GM18867 (cell line): ENCODE results near the gene HIVEP3.
A peak's percentile ranks its signal among the peaks of the same experiment; 100 is the strongest.

Experiments
- ATAC-seq: cut with Tn5 transposase; IDR thresholded peaks from one replicate; pipeline ENCODE4 v1.9.1; 2021; ENCODE audit warnings: mild to moderate bottlenecking, moderate library complexity; ENCODE audit not compliant: unreplicated experiment

Gene HIVEP3

DNA sequence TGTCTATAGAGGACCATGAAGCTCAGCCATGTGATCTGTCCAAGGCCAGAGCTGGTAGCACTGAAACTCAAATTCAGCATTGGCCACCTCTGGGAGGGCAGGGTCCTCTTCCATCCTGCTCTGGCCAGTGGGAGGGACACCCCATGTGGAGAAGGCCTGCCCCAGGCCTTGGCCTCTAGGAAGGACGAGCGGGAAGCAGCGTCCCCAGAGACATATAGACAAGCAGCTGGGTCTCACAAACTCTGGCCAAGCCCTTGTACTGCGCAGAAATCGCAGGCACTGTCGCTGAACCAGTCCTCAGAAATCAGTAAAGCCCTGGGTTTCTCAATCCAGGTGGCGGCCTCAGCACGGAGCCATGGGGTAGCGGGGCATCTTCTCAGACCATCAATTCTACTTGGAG, 180.7 kb downstream of the HIVEP3 start:
- no peak for ATAC-seq

GRCh38 chr1:41735631-41736260, 183.0 kb downstream of the HIVEP3 start:
- no peak for ATAC-seq

DNA sequence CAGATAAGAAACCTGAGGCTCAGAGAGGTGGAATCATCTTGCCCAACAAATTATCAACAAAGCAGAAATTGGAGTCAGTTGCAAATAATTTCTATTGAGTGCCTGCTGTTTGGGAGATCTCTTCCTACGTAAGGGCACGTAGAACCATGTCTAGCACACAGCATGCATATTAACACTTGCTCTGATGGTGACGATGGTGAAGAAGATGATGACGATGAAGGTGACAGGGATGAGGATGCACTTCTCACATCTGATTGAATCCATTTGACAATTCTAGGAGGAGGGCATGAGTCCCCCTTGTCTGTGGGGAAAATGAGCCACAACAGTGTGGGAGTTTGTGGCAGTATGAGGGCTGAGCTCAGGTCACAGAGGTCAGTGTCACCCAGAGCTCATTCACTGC, 183.6 kb downstream of the HIVEP3 start:
- no peak for ATAC-seq

GRCh38 chr1:41734201-41734970, 184.3 kb downstream of the HIVEP3 start:
- ATAC-seq = no peak

DNA sequence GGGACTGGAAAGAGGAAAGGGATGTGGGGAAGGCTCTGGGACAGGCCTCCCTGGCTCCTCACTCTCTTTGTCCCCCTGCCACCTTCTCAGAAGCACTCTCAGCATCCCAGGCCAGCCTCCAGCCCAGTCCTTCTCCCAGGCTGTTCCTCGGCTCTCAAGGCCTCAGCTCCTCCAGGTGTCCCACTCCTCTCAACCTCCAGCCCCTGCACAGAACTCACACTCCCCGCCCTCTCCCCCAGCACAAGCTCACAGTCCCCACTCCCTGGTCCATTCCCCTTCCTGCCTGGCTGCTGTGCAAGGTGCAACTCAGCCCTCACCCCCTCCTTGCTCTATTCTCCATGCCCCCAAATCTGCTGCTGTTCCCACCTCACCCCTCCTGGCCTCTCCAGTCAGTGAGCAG, 185.0 kb downstream of the HIVEP3 start:
- no peak for ATAC-seq

DNA sequence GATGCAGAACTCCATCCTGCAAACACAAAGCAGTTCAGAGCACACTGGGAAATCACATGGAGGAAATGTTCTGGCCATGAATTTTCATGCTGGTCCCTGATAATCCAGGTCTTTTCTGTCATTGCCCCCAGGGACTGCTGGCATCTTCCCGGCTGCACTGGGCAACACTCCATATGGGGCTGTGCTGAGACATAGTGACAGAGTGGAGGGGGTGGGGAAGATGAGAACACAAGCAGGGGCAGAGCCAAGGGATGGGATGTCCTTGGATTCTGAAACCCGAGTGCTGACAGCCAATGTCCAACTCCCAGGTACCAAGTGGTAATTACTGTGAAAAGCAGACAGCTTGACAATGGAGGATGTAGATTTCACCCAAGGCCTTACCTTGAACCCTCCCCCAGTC, 185.7 kb downstream of the HIVEP3 start:
- ATAC-seq = no peak

DNA sequence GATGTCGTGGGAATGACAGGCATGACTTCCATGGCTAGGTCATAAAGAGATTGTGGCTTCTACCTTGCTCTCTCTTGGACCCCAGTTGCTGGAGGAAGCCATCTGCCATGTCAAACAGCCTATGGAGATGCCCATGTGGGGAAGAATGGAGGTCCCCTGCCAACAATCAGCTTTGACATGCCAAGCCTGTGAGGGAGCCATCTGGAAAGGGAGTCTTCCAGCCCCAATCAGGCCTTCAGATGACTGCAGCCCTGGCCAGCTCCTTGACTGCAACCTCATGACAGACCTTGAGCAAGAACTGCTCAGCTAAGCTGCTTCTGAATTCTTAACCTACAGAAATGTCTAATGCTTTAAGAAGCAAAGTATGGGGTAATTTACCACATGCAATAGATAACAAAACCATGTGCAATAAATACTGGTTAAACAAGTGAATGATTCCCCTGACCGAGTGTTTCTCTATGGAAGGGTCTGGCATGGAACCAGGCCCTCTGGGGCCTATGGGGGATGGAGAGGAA, 187.1 kb downstream of the HIVEP3 start:
- no peak for ATAC-seq

GRCh38 chr1:41730806-41731205, 187.9 kb downstream of the HIVEP3 start:
- no peak for ATAC-seq

DNA sequence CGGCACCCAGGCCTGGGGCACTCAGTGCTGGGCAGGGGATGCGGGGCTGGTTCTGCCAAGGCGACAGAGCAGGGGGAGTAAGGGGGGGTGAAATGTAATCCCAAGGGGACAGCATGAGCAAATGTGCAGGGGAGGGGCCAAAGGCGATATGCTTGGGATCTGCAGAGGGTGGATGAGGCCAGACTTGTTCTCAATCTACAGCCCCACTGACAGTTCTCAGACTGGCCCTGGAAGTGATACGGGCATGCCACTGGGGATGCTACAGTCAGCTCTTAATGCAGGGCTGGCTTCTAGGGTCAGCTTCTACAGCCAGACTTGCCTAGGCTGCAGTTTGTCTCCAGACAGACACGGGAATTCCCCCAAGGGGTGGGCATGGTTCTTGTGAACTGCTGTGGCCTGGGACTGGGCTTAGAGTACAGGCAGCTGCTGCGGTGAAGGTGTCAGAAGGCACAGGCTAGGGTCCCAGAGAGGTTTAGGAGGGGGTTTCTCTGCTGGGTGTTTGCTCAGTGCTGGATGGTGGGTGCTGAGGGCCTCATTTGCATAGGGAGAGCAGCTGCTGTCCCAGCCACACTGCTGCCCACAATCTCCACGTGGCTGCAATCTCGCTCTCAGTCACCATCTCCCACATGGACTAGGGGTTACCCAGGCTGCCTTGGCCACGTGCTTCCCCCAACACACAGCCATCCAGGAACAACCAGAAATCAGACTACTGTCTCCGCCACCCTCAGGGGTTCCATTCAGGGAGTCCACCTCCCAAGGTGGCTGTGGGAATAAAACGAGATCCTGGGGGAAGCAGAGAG, 190.1 kb downstream of the HIVEP3 start:
- peak; percentile 78 for ATAC-seq

- no peak for ATAC-seq
These were observed 191.0 kb downstream of the HIVEP3 start for GRCh38 chr1:41727749-41728115.

DNA sequence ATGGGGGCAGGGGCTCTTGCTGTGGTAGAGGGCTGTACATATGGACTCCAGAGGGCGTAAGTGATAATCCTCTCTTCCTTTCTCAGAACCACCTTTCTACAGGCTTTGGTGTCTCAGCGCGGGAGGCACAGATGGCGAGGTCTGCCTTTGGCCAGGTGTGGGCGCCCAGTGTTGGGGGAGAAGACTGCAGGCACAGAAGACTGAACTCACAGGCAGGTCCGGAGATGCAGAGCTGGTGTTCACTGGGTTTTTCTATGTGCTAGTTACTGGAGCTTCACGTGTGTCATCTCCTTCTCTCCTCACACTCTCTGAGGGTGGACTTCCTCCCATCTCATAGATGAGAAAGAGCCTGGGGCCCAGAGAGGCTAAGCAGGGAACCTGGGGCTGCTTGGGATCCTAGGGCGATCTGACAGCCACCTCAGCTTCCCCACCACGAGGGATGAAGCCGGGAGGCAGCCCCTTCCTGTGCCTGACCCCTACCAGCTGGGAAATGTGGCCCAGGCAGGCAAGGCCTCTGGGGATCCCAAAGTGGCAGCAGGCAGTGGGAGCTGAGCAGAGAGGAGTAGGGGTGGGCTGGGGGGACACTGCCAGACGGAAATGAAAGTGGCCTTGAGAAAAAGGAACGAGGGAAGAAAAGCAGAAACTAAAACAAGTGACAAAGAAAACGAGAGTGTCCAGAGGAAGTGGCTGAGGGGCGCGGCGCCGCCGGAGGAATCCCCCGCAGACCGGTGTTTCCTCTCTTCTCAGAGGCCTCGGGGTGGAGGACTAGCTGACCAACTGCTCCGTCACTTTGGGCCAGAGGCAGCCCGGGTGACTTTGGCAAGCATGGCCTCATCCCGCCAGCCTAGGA, 191.6 kb downstream of the HIVEP3 start:
- peak; percentile 37 for ATAC-seq

DNA sequence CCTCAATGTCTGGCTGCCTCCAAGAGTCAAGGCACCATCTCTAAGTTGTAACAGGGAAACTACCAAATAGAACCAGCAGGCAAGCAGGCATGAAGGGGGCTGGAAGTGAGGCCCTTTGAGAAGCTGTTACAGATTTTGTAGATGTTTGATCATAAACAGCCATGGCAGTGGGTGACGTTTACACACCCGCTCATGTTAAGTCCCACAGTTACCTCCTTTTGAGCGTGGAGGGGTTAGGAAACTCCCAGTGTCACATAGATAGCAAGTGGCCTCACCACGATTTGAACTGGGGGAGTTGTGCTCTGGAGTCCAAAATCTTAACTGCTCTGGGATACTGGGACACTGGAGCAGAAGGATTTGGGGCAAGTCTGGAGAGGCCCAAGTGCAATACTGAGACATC, 192.4 kb downstream of the HIVEP3 start:
- no peak for ATAC-seq

DNA sequence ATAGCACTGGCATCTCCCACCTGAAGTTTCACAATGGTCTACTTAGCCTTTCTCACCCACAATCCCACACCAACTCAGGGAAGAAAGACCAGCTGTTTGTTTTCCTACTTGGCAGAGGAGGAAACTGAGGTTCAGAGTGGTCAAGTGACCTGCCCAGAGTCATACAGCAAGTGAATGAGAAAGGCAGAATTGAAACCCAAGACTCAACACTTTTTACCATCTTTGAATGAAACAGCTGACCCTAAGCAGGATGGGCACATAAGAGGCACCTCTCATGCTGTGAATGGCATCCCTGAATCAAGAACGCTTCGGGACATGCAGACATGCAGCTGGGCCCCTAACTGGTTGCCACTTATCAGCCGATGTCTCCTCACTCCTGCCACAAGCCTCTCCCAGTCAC, 193.8 kb downstream of the HIVEP3 start:
- ATAC-seq = no peak

DNA sequence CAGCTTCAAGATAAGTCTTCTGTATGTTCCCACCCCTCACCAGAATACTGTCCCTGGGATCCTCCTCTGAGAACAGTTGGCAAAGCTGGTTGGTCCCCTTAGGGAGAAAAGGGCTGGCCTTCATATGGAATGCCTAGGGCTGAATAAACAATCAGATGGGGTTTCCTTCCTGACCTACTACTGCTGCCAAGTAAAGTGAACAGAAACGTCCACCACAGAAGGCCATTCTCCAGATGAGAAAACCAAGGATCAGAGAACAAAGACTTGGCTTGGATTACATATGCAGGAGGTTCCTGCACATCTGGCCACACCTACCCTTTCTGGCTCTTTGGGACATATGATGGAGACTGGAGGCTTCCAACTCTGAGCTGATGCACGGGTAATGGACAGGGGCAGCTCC, 194.5 kb downstream of the HIVEP3 start:
- no peak for ATAC-seq

GRCh38 chr1:41723786-41724185, 194.9 kb downstream of the HIVEP3 start:
- no peak for ATAC-seq

DNA sequence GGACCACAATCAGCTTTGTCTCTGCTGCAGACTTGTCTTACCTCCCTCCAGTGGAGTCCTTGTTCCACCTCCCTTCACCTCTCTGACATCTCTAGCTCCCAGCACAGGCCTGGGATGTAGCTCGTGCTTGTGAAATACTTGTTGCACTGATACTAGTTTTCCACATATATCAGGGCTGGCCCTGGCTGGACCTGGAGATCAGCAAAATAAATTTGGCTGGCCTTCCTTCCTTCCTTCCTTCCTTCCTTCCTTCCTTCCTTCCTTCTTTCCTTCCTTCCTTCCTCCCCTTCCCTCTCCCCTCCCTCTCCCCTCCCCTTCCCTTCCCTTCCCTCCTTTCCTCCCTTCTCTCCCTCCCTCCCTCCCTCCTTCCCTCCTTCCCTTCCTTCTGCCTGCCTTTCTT, 196.5 kb downstream of the HIVEP3 start:
- no peak for ATAC-seq

DNA sequence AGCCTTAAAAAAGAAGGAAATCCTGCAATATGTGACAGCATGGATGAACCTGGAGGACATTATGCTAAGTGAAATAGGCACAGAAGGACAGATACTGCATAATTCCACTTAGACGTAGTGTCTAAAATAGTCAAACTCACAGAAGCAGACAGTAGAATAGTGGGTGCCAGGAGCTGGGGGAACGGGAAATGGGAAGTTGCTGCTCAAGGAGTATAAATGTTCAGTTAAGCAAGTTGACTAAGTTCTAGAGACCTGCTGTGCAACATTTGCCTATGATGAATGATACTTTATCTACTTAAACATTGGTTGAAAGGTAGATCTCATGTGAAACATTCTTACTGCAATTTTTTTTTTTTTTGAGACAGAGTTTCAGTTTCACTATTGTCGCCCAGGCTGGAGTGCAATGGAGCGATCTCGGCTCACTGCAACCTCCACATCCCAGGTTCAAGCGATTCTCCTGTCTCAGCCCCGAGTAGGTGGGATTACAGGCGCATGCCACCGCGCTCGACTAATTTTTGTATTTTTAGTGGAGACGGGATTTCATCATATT, 197.8 kb downstream of the HIVEP3 start:
- ATAC-seq = peak; percentile 46

DNA sequence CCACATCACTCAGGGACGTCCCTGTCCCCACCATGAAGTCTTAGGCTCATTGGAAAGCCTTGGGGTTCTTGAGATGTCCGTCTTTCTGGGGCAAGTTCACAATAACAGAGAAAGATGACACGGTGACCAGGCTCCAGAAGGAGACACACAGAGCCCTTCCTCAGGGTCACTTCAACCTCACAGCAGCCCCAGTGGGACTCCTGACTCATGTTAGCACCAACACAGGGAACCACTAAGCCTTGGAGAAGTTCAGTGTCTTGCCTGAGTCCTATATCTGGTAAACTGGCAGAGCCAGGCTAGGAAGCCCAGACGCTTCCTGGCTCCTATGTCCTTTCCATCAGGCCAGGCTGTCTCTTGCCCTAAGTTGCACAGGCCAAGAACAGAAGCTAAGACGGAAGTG, 199.1 kb downstream of the HIVEP3 start:
- no peak for ATAC-seq

DNA sequence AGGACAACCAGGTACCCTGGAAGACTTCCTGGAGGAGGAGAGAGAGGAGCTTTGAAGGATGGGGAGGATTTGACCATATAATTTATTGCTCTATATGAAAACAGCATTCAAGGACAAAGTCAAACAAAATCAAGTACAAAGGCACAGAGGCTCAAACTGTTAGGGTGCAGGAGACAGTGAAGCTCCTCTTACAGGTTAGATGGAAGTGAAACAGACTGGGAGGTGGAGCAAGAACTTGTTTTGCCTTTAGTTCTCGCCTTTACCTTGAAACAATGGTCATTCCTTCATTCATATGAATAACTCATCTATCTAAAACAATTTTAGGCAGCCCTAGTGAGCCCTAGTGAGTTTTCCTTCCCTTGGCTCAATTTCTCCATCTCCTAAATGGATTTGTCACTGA, 199.6 kb downstream of the HIVEP3 start:
- no peak for ATAC-seq

DNA sequence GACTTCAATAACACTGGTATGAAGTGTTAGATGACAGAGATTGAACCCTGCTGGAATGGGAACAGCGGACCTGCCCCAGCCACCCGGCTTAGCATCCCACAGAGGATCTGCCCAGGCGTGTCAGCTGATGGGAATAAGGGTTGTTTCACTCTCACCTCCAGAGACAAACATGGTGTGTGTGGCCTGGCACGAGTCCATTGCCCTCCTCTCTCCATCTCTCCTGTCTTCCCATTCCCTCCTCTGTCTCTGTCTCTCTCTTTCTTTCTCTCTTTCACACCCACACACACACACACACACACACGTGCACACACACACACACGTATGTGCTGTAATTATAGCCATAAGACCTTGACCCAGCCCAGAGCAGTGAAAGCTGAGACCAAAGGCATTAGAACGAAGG, 200.2 kb downstream of the HIVEP3 start:
- no peak for ATAC-seq
